HG02610 (cell line): ENCODE data around the gene MRPS23.

Experiments used
- ATAC-seq: cut with Tn5 transposase; IDR thresholded peaks from one replicate; pipeline ENCODE4 v1.9.1; 2021; ENCODE audit warnings: mild to moderate bottlenecking, moderate library complexity; ENCODE audit not compliant: unreplicated experiment

MRPS23 gene

GRCh38 chr17:57879437-57880085, 29.7 kb upstream of the MRPS23 start:
- ATAC-seq = no peak

GRCh38 chr17:57877803-57878377, 28.0 kb upstream of the MRPS23 start:
- no peak for ATAC-seq

- no peak for ATAC-seq
These were observed 27.0 kb upstream of the MRPS23 start for GRCh38 chr17:57876866-57877237.

GRCh38 chr17:57876023-57876865, 26.4 kb upstream of the MRPS23 start:
- ATAC-seq = no peak

- ATAC-seq = no peak
These were observed 25.6 kb upstream of the MRPS23 start for GRCh38 chr17:57875290-57876022.

GRCh38 chr17:57874434-57875289, 24.8 kb upstream of the MRPS23 start:
- ATAC-seq = no peak

GRCh38 chr17:57874058-57874419, 24.2 kb upstream of the MRPS23 start:
- no peak for ATAC-seq

GRCh38 chr17:57873261-57874057, 23.6 kb upstream of the MRPS23 start:
- no peak for ATAC-seq

GRCh38 chr17:57872536-57872935, 22.7 kb upstream of the MRPS23 start:
- no peak for ATAC-seq

GRCh38 chr17:57871863-57872262, 22.0 kb upstream of the MRPS23 start:
- ATAC-seq = no peak

GRCh38 chr17:57871155-57871554, 21.3 kb upstream of the MRPS23 start:
- ATAC-seq = no peak

- no peak for ATAC-seq
These were observed 20.4 kb upstream of the MRPS23 start for GRCh38 chr17:57870283-57870635.

- no peak for ATAC-seq
These were observed 19.9 kb upstream of the MRPS23 start for GRCh38 chr17:57869617-57870282.

GRCh38 chr17:57868910-57869616, 19.2 kb upstream of the MRPS23 start:
- no peak for ATAC-seq

- peak; percentile 90 for ATAC-seq
These were observed 18.4 kb upstream of the MRPS23 start for GRCh38 chr17:57868007-57868909.

- no peak for ATAC-seq
These were observed 17.3 kb upstream of the MRPS23 start for GRCh38 chr17:57867126-57867525.

- ATAC-seq = no peak
These were observed 16.9 kb upstream of the MRPS23 start for GRCh38 chr17:57866723-57867122.

GRCh38 chr17:57866319-57866718, 16.5 kb upstream of the MRPS23 start:
- no peak for ATAC-seq
